WTC11 (cell line): ENCODE measurements around the gene ACBD4. TPM values are rescaled to one million over a fixed set of nuclear protein-coding genes. Genes with fewer than 3 reads are reported as not detected.
A peak's percentile ranks its signal among the peaks of the same experiment; 100 is the strongest.

Experiments used
- ATAC-seq: fragments of 200-7000 bp; cut with Tn5 transposase; 2 replicates; pipeline ENCODE4 v1.10.0; 2021; ENCODE audit warnings: mild to moderate bottlenecking, moderate library complexity
- CTCF ChIA-PET: fragments of 300-600 bp; sonication (Branson Sonifier 250); formaldehyde crosslinking; loops from one replicate; lab custom pipeline; 2021; ENCODE audit warnings: antibody characterized with exemption; lab: Charles Lee
- POLR2A ChIA-PET: fragments of 350-600 bp; sonication (Branson Sonifier 250); formaldehyde crosslinking; loops from one replicate; lab custom pipeline; 2021; ENCODE audit warnings: antibody characterized with exemption; lab: Charles Lee
- DNase-seq: peaks from one replicate; pipeline ENCODE4 v3.0.0; 2021; ENCODE audit warnings: low spot score
- H3K27ac Mint-ChIP-seq: 2 replicates; pipeline ENCODE4 v1.8.0; 2021; ENCODE audit warnings: mixed read lengths
- H3K27me3 Mint-ChIP-seq: 2 replicates; pipeline ENCODE4 v1.8.0; 2021; ENCODE audit warnings: low read depth, mild to moderate bottlenecking, moderate library complexity, mixed read lengths
- H3K36me3 Mint-ChIP-seq: 2 replicates; pipeline ENCODE4 v1.8.0; 2021; ENCODE audit warnings: mixed read lengths
- H3K4me1 Mint-ChIP-seq: 2 replicates; pipeline ENCODE4 v1.8.0; 2022; ENCODE audit warnings: mixed read lengths
- H3K4me3 Mint-ChIP-seq: 2 replicates; pipeline ENCODE4 v1.8.0; 2021; ENCODE audit warnings: mild to moderate bottlenecking, moderate library complexity, mixed read lengths
- H3K9me3 Mint-ChIP-seq: 2 replicates; pipeline ENCODE4 v1.8.0; 2021; ENCODE audit warnings: mixed read lengths
- CREM ChIP-seq: sonication (generic); formaldehyde crosslinking; IDR thresholded peaks from 2 replicates; pipeline ENCODE4 v1.8.1; 2022; ENCODE audit warnings: mild to moderate bottlenecking, missing genetic modification reagents, moderate library complexity
- E2F5 ChIP-seq: sonication (generic); formaldehyde crosslinking; IDR thresholded peaks from 2 replicates; pipeline ENCODE4 v1.8.1; 2022; ENCODE audit warnings: mild to moderate bottlenecking, moderate library complexity, missing genetic modification reagents
- EMX1 ChIP-seq: fragments of 250-450 bp; sonication (Bioruptor Pico); IDR thresholded peaks from 2 replicates; pipeline ENCODE4 v1.8.0; 2021; ENCODE audit warnings: mild to moderate bottlenecking
- ETV6 ChIP-seq: sonication (generic); formaldehyde crosslinking; IDR thresholded peaks from 2 replicates; pipeline ENCODE4 v1.8.1; 2022; ENCODE audit warnings: mild to moderate bottlenecking, missing genetic modification reagents
- FOXJ3 ChIP-seq: sonication (generic); formaldehyde crosslinking; IDR thresholded peaks from 2 replicates; pipeline ENCODE4 v1.9.0; 2021; ENCODE audit warnings: missing genetic modification reagents, mild to moderate bottlenecking, borderline replicate concordance
- GRHL2 ChIP-seq: fragments of 250-450 bp; sonication (Bioruptor Pico); IDR thresholded peaks from 2 replicates; pipeline ENCODE4 v1.8.0; 2022; ENCODE audit warnings: mild to moderate bottlenecking, moderate library complexity; ENCODE audit not compliant: insufficient replicate concordance, severe bottlenecking
- HMGA2 ChIP-seq: fragments of 250-450 bp; sonication (Bioruptor Pico); IDR thresholded peaks from 2 replicates; pipeline ENCODE4 v1.4.0; 2021; ENCODE audit warnings: mild to moderate bottlenecking, moderate library complexity
- KAT7 ChIP-seq: sonication (generic); formaldehyde crosslinking; IDR thresholded peaks from 2 replicates; pipeline ENCODE4 v1.8.1; 2023; ENCODE audit warnings: missing genetic modification reagents, mild to moderate bottlenecking, borderline replicate concordance
- NFE2L1 ChIP-seq: sonication (generic); formaldehyde crosslinking; IDR thresholded peaks from 2 replicates; pipeline ENCODE4 v1.8.1; 2023; ENCODE audit warnings: missing genetic modification reagents
- NFYB ChIP-seq: sonication (generic); formaldehyde crosslinking; conservative IDR thresholded peaks from 2 replicates; pipeline ENCODE4 v1.8.0; 2022; ENCODE audit warnings: low read depth, missing genetic modification reagents
- NR3C1 ChIP-seq: sonication (generic); formaldehyde crosslinking; conservative IDR thresholded peaks from 2 replicates; pipeline ENCODE4 v1.8.1; 2023; ENCODE audit warnings: low read depth, mild to moderate bottlenecking, missing genetic modification reagents
- PRRX2 ChIP-seq: fragments of 250-450 bp; sonication (Bioruptor Pico); IDR thresholded peaks from 2 replicates; pipeline ENCODE4 v1.8.0; 2021; ENCODE audit warnings: mild to moderate bottlenecking
- SP1 ChIP-seq: sonication (generic); formaldehyde crosslinking; conservative IDR thresholded peaks from 2 replicates; pipeline ENCODE4 v1.8.1; 2022; ENCODE audit warnings: missing genetic modification reagents
- TP53 ChIP-seq: sonication (generic); formaldehyde crosslinking; IDR thresholded peaks from 2 replicates; pipeline ENCODE4 v1.8.1; 2023; ENCODE audit warnings: mild to moderate bottlenecking, missing genetic modification reagents
- ZBTB21 ChIP-seq: sonication (generic); formaldehyde crosslinking; IDR thresholded peaks from 2 replicates; pipeline ENCODE4 v1.8.1; 2023; ENCODE audit warnings: mild to moderate bottlenecking, missing genetic modification reagents, borderline replicate concordance
- ZBTB43 ChIP-seq: sonication (generic); formaldehyde crosslinking; IDR thresholded peaks from 2 replicates; pipeline ENCODE4 v1.8.1; 2023; ENCODE audit warnings: mild to moderate bottlenecking, missing genetic modification reagents
- ZNF121 ChIP-seq: sonication (generic); formaldehyde crosslinking; IDR thresholded peaks from 2 replicates; pipeline ENCODE4 v1.8.0; 2023; ENCODE audit warnings: missing genetic modification reagents
- ZNF138 ChIP-seq: sonication (generic); formaldehyde crosslinking; conservative IDR thresholded peaks from 2 replicates; pipeline ENCODE4 v1.8.1; 2022; ENCODE audit warnings: mild to moderate bottlenecking, moderate library complexity, missing genetic modification reagents
- ZNF281 ChIP-seq: sonication (generic); formaldehyde crosslinking; IDR thresholded peaks from 2 replicates; pipeline ENCODE4 v1.8.0; 2023; ENCODE audit warnings: mild to moderate bottlenecking, missing genetic modification reagents
- ZNF317 ChIP-seq: sonication (generic); formaldehyde crosslinking; IDR thresholded peaks from 2 replicates; pipeline ENCODE4 v1.8.1; 2023; ENCODE audit warnings: low read depth, mild to moderate bottlenecking, moderate library complexity, missing genetic modification reagents, borderline replicate concordance
- total RNA-seq: library from RNA; stranded (reverse); gene quantifications from 3 replicates; pipeline ENCODE4 v1.2.3, GENCODE V29; 2021
- TF ChIP-seq, protein P1 (sequence below): fragments of 250-450 bp; sonication (Bioruptor Pico); IDR thresholded peaks from 2 replicates; pipeline ENCODE4 v1.9.0; 2021; ENCODE audit warnings: moderate library complexity, mild to moderate bottlenecking, inconsistent platforms, borderline replicate concordance
- TF ChIP-seq, protein P2 (sequence below): fragments of 250-450 bp; sonication (Bioruptor Pico); IDR thresholded peaks from 2 replicates; pipeline ENCODE4 v1.9.0; 2021; ENCODE audit warnings: mild to moderate bottlenecking

Gene ACBD4
- total RNA-seq, 1 experiment from 2014 or later: 12.7 TPM

GRCh38 chr17:45143094-45143670 lies 7.7 kb downstream of the ACBD4 start:
- Mint-ChIP-seq H3K9me3 (no peaks in the 10 kb centered on the region), H3K36me3 (peaks cover 3% of the 10 kb centered on the region; the same call in 1 of the 2 replicates), H3K27ac (peak overlapping the region; percentile 71; the same call in 1 of the 2 replicates), H3K4me3 (peak overlapping the region; percentile 77), H3K4me1 (peaks cover 28% of the 10 kb centered on the region), H3K27me3 (peaks cover 3% of the 10 kb centered on the region; the same call in 1 of the 2 replicates)
- ChIA-PET CTCF (interaction anchor here (1.0 to 16.3 kb wide), 6 partner anchors 9 to 92 kb away, joined by 4 to 531 read pairs (median 13); partner anchors contain the start of genes ACBD4, HEXIM2 and PLCD3), POLR2A (interaction anchor here (1.0 to 3.1 kb wide), 3 partner anchors 8 to 29 kb away, joined by 5 to 16 read pairs (median 8); partner anchors contain the start of genes ACBD4 and HEXIM2)
- TF ChIP-seq, protein P1, sequence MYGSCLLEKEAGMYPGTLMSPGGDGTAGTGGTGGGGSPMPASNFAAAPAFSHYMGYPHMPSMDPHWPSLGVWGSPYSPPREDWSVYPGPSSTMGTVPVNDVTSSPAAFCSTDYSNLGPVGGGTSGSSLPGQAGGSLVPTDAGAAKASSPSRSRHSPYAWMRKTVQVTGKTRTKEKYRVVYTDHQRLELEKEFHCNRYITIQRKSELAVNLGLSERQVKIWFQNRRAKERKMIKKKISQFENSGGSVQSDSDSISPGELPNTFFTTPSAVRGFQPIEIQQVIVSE: no peak
- TF ChIP-seq ZNF317 (CRISPR knock-in tag) (no peak), NR3C1 (no peak), ETV6 (CRISPR knock-in tag) (0 out of 2 replicates have a peak, but pooled peaks have one; percentile 27)
- DNase-seq (no peak), ATAC-seq (no peak)

DNA sequence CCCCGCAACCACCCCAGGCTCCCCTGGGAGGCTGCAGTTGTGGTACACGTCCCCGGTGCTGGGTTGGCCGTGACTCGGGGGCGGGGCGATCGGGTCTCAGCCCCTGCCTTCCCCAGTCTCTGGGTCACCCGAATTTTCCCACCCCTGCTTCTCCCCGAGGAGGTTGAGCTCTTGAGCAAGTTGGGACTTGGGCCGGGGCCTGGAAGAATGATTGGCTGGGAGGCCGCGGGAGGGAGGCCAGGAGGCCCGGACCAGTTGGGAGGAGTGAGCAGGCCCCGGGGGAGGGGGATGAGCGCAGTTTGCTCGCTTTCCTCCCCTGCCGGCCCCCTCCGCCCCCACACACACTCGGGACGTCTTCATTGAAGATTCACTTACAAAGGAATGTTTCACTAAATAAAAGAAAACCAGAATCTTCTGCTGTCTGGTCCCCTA lies 8.3 kb downstream of the ACBD4 start:
- Mint-ChIP-seq H3K4me1 (peaks cover 28% of the 10 kb centered on the region), H3K27me3 (peaks cover 5% of the 10 kb centered on the region; the same call in 1 of the 2 replicates), H3K36me3 (peaks cover 3% of the 10 kb centered on the region; the same call in 1 of the 2 replicates), H3K4me3 (peak overlapping the region; percentile 77), H3K27ac (0 out of 2 replicates have a peak overlapping the region, but pooled peaks have one; percentile 36), H3K9me3 (no peaks in the 10 kb centered on the region)
- CTCF ChIA-PET: interaction anchor here (1.0 to 16.3 kb wide), 7 partner anchors 10 to 92 kb away, joined by 4 to 531 read pairs (median 7); partner anchors contain the start of genes ACBD4, HEXIM2 and PLCD3
- POLR2A ChIA-PET: interaction anchor here (0.9 to 3.1 kb wide), 5 partner anchors 9 to 83 kb away, joined by 3 to 16 read pairs (median 5); partner anchors contain the start of genes ACBD4, HEXIM2 and NMT1
- 0 out of 2 replicates have a peak, but pooled peaks have one; percentile 18 for TF ChIP-seq SP1
- TF ChIP-seq FOXJ3 (CRISPR knock-in tag): no peak
- ATAC-seq (no peak; the same call in none of the 2 replicates), DNase-seq (peak; percentile 64)

GRCh38 chr17:45144199-45145034 lies 8.9 kb downstream of the ACBD4 start:
- H3K4me1 Mint-ChIP-seq: peaks cover 28% of the 10 kb centered on the region
- ATAC-seq (peak; percentile 3), DNase-seq (peak; percentile 56)
- ChIA-PET POLR2A (interaction anchor here (0.6 to 3.1 kb wide), 7 partner anchors 9 to 101 kb away, joined by 3 to 16 read pairs (median 5); partner anchors contain the start of genes ACBD4, HEXIM2 and NMT1), CTCF (interaction anchor here (1.0 to 16.3 kb wide), 7 partner anchors 10 to 91 kb away, joined by 4 to 531 read pairs (median 7); partner anchors contain the start of genes ACBD4, HEXIM2 and PLCD3)
- no peak overlapping the region; the same call in 1 of the 2 replicates for H3K27ac Mint-ChIP-seq
- peak overlapping the region; percentile 98 for H3K4me3 Mint-ChIP-seq
- peaks cover 3% of the 10 kb centered on the region; the same call in 1 of the 2 replicates for H3K36me3 Mint-ChIP-seq
- TF ChIP-seq, protein P2, sequence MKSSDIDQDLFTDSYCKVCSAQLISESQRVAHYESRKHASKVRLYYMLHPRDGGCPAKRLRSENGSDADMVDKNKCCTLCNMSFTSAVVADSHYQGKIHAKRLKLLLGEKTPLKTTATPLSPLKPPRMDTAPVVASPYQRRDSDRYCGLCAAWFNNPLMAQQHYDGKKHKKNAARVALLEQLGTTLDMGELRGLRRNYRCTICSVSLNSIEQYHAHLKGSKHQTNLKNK: 0 out of 2 replicates have a peak, but pooled peaks have one; percentile 21
- TF ChIP-seq EMX1 (no peak), ZBTB21 (0 out of 2 replicates have a peak, but pooled peaks have one; percentile 73), CREM (CRISPR knock-in tag) (0 out of 2 replicates have a peak, but pooled peaks have one; percentile 37), ZNF121 (CRISPR knock-in tag) (0 out of 2 replicates have a peak, but pooled peaks have one; percentile 26), TP53 (CRISPR knock-in tag) (peak; percentile 65; the same call in 1 of the 2 replicates), NFE2L1 (CRISPR knock-in tag) (0 out of 2 replicates have a peak, but pooled peaks have one; percentile 9), KAT7 (CRISPR knock-in tag) (0 out of 2 replicates have a peak, but pooled peaks have one; percentile 42), ZBTB43 (CRISPR knock-in tag) (peak; percentile 44; the same call in 1 of the 2 replicates), PRRX2 (CRISPR knock-in tag) (0 out of 2 replicates have a peak, but pooled peaks have one; percentile 38), HMGA2 (CRISPR knock-in tag) (no peak), NFYB (peak; percentile 16; the same call in 1 of the 2 replicates), GRHL2 (CRISPR knock-in tag) (no peak), ZNF138 (CRISPR knock-in tag) (0 out of 2 replicates have a peak, but pooled peaks have one; percentile 56), E2F5 (CRISPR knock-in tag) (no peak), SP1 (peak; percentile 14; the same call in 1 of the 2 replicates), ZNF281 (no peak)
- H3K27me3 Mint-ChIP-seq: peaks cover 5% of the 10 kb centered on the region; the same call in 1 of the 2 replicates
- H3K9me3 Mint-ChIP-seq: no peaks in the 10 kb centered on the region
